Measurements from ENCODE around the gene FOXS1. TPM values are rescaled to one million over a fixed set of nuclear protein-coding genes. Genes with fewer than 3 reads are reported as not detected.

Gene FOXS1
- total and polyA plus RNA-seq, 4 donors: 1.4 to 3.2 (median 2.5) TPM

DNA sequence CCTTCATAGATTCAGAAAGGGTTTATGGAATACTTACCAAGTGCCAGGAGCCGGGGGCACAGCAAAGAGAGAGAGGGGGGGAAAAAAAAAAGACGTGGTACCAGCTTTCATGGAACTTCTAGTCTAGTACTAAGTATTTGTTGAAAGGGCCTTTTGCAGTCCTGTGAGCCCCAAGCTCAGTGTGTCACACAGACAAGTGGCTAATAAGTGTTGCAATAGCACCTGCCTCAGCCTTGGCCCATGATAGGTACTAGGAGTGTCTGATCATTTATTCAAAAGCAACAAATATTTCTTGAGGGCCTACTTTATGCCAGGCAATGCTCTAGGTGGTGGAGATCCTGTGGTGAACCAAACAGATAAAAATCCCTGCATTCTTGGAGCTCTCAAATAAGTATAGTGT is 18.3 kb downstream of the FOXS1 start:
- Histone ChIP-seq H3K4me3 (no peak overlapping the region), H3K9me3 (ENCODE audit: control insufficient read depth in 4 of 4, insufficient read depth in 3 of 4, low read length in 3 of 4) (no peaks in the 10 kb centered on the region), H3K9ac (ENCODE audit: insufficient read depth in 1 of 2, low read length in 2 of 2) (no peak overlapping the region), H3K36me3 (ENCODE audit: control insufficient read depth in 4 of 4, insufficient read depth in 4 of 4, low read length in 4 of 4) (no peaks in the 10 kb centered on the region), H3K4me1 (ENCODE audit: control insufficient read depth in 5 of 5, insufficient read depth in 5 of 5, low read length in 5 of 5) (peaks cover 0 to 15% (median 3%) of the 10 kb centered on the region in 5 donors), H3K27me3 (ENCODE audit: control insufficient read depth in 3 of 3, insufficient read depth in 3 of 3, low read length in 2 of 3) (no peaks in the 10 kb centered on the region), H3K27ac (ENCODE audit: low read depth in 1 of 2, low read length in 1 of 2) (no peak overlapping the region)
- 61 to 84% methylated on average over 2 of the region's 2 CpGs for WGBS, 2 donors
- TF ChIP-seq, protein P1, sequence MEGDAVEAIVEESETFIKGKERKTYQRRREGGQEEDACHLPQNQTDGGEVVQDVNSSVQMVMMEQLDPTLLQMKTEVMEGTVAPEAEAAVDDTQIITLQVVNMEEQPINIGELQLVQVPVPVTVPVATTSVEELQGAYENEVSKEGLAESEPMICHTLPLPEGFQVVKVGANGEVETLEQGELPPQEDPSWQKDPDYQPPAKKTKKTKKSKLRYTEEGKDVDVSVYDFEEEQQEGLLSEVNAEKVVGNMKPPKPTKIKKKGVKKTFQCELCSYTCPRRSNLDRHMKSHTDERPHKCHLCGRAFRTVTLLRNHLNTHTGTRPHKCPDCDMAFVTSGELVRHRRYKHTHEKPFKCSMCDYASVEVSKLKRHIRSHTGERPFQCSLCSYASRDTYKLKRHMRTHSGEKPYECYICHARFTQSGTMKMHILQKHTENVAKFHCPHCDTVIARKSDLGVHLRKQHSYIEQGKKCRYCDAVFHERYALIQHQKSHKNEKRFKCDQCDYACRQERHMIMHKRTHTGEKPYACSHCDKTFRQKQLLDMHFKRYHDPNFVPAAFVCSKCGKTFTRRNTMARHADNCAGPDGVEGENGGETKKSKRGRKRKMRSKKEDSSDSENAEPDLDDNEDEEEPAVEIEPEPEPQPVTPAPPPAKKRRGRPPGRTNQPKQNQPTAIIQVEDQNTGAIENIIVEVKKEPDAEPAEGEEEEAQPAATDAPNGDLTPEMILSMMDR (IDR thresholded peaks at IDR 0.05; ENCODE audit: control extremely low read depth, extremely low read depth): no peak
- DNase-seq: no peak
- ATAC-seq (ENCODE audit: insufficient read depth, low FRiP score): no peak

DNA sequence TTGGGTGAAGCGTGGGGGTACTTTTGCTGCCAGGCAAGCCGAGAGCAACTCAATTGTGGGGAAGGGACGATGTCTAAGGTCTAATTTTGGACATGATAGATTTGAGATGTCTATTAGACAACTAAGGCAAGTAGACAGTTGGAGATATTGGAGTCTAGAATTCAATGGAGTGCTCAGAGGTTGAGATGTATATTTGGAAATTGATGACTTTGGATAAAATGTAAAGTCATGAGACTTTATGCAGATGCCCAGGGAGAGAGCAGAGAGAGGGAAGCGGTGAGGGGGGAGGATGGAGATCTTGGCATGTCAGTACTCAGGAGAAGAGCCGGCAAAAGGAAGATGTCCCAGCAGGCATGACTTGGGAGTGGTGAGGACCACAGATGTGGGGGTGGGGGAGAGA is 19.3 kb downstream of the FOXS1 start:
- no peak for ATAC-seq (ENCODE audit: insufficient read depth, low FRiP score)
- TF ChIP-seq, protein P1 (IDR thresholded peaks at IDR 0.05; ENCODE audit: control extremely low read depth, extremely low read depth): no peak
- no peak overlapping the region for H3K27ac ChIP-seq (ENCODE audit: low read depth in 1 of 2, low read length in 1 of 2)
- H3K27me3 ChIP-seq (ENCODE audit: control insufficient read depth in 3 of 3, insufficient read depth in 3 of 3, low read length in 2 of 3): no peaks in the 10 kb centered on the region
- no peak overlapping the region for H3K9ac ChIP-seq (ENCODE audit: insufficient read depth in 1 of 2, low read length in 2 of 2)
- no peak for DNase-seq
- peaks cover 0 to 15% (median 3%) of the 10 kb centered on the region in 5 donors for H3K4me1 ChIP-seq (ENCODE audit: control insufficient read depth in 5 of 5, insufficient read depth in 5 of 5, low read length in 5 of 5)
- H3K36me3 ChIP-seq (ENCODE audit: control insufficient read depth in 4 of 4, insufficient read depth in 4 of 4, low read length in 4 of 4): no peaks in the 10 kb centered on the region
- H3K9me3 ChIP-seq (ENCODE audit: control insufficient read depth in 4 of 4, insufficient read depth in 3 of 4, low read length in 3 of 4): no peaks in the 10 kb centered on the region
- no peak overlapping the region for H3K4me3 ChIP-seq
- WGBS, 2 donors: 93 to 94% methylated on average over 5 of the region's 5 CpGs

DNA sequence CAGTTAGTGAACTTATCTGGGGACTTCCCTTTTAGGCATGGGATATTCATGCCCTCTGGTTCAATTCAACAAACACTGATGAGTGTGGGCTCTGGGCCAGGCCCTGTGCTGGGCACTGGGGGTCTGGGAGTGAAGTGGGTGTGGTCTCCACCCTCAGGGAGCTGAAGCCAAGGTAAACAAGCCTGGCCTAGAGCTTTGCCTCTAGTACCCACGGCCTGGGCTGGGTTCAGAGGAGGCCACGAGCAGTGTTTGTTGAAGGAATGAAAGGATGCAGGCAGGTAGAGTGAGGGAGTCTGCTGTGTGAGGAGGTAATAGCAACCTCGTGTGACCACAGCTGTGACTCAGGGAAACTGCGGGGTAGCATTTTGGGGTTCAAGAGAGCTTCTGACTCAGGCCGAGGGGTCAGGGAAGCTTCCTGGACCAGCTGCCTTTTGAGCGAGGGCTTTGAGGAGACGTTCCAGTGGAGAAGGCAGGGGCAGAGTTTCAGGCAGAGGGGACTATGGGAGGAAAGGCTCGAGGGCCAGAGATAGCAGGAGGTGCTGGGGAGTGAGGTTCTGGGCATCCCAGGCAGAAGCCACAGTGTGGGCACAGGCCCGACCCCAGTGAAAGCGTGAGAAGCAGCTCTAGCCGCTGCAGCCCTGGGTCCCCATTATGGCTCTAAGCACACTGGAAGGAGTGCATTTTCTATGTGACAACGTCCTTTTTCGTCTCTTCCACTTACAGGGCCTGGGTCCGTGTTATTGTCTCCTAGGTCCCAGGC is 20.7 kb downstream of the FOXS1 start:
- Histone ChIP-seq H3K9ac (ENCODE audit: insufficient read depth in 1 of 2, low read length in 2 of 2) (no peak overlapping the region), H3K4me1 (ENCODE audit: control insufficient read depth in 5 of 5, insufficient read depth in 5 of 5, low read length in 5 of 5) (peaks cover 0 to 15% (median 3%) of the 10 kb centered on the region in 5 donors), H3K4me3 (no peak overlapping the region), H3K27ac (ENCODE audit: low read depth in 1 of 2, low read length in 1 of 2) (no peak overlapping the region), H3K36me3 (ENCODE audit: control insufficient read depth in 4 of 4, insufficient read depth in 4 of 4, low read length in 4 of 4) (no peaks in the 10 kb centered on the region), H3K9me3 (ENCODE audit: control insufficient read depth in 4 of 4, insufficient read depth in 3 of 4, low read length in 3 of 4) (no peaks in the 10 kb centered on the region), H3K27me3 (ENCODE audit: control insufficient read depth in 3 of 3, insufficient read depth in 3 of 3, low read length in 2 of 3) (no peaks in the 10 kb centered on the region)
- TF ChIP-seq, protein P1 (IDR thresholded peaks at IDR 0.05; ENCODE audit: control extremely low read depth, extremely low read depth): no peak
- no peak for DNase-seq
- ATAC-seq (ENCODE audit: insufficient read depth, low FRiP score): no peak
- WGBS, 2 donors: 78 to 81% methylated on average over 14 of the region's 14 CpGs

Data from lung (tissue), 12 donors.